Spleen (tissue), 11 donors: ENCODE measurements around the gene KSR1. TPM values are rescaled to one million over a fixed set of nuclear protein-coding genes. Genes with fewer than 3 reads are reported as not detected.

Source experiments
- DNase-seq: peaks from one replicate; pipeline ENCODE4 v3.0.0-alpha.2; 2020
- H3K27ac ChIP-seq, 8 donors: fragments of 200-600 bp; sonication (generic) in 7 of 8; 1 replicate in 4 of 8; 2 replicates in 4 of 8; pipeline versions ENCODE4 v1.5.0 to v1.8.0; 2016 to 2021; ENCODE audit warnings: inconsistent platforms in 4 of 8, mild to moderate bottlenecking in 4 of 8, moderate library complexity in 1 of 8
- H3K27me3 ChIP-seq, 7 donors: fragments of 200-600 bp; sonication (generic) in 6 of 7; replicated peaks in 1 of 7; 1 replicate in 4 of 7; 2 replicates in 3 of 7; pipeline versions ENCODE4 v1.5.0 to v1.8.0; 2016 to 2021; ENCODE audit warnings: inconsistent platforms in 3 of 7, mild to moderate bottlenecking in 1 of 7
- H3K36me3 ChIP-seq, 6 donors: fragments of 200-600 bp; sonication (generic) in 5 of 6; 1 replicate in 4 of 6; 2 replicates in 2 of 6; pipeline versions ENCODE4 v1.5.0 to v1.8.0; 2016 to 2021; ENCODE audit warnings: inconsistent platforms in 2 of 6
- H3K4me1 ChIP-seq, 6 donors: fragments of 200-600 bp; sonication (generic) in 5 of 6; 1 replicate in 3 of 6; 2 replicates in 3 of 6; pipeline versions ENCODE4 v1.5.0 to v1.8.0; 2016 to 2021; ENCODE audit warnings: inconsistent platforms in 3 of 6
- H3K4me3 ChIP-seq, 8 donors: fragments of 200-600 bp; sonication (generic) in 7 of 8; 1 replicate in 4 of 8; 2 replicates in 4 of 8; pipeline versions ENCODE4 v1.5.0 to v1.8.0; 2016 to 2021; ENCODE audit warnings: inconsistent platforms in 4 of 8, mild to moderate bottlenecking in 4 of 8, moderate library complexity in 2 of 8
- H3K9me3 ChIP-seq, 8 donors: fragments of 200-600 bp; sonication (generic) in 7 of 8; 1 replicate in 4 of 8; 2 replicates in 4 of 8; pipeline versions ENCODE4 v1.5.0 to v1.8.0; 2016 to 2021; ENCODE audit warnings: inconsistent platforms in 4 of 8
- POLR2A ChIP-seq, 3 donors: fragments of 450-650 bp; IDR thresholded peaks; one replicate each; pipeline ENCODE4 v1.5.1; 2017; ENCODE audit warnings: antibody characterized with exemption in 3 of 3, mild to moderate bottlenecking in 1 of 3
- POLR2AphosphoS5 ChIP-seq, 3 donors: sonication (generic); formaldehyde crosslinking; IDR thresholded peaks; one replicate each; pipeline ENCODE4 v1.5.1; 2017; ENCODE audit warnings: antibody characterized with exemption in 3 of 3
- WGBS, 5 donors: extraction: QIAGEN DNeasy Blood & Tissue Kit in 3 of 5; methylation state at CpG; one replicate each; pipeline versions ENCODE4 v1.1.5 to v1.1.7; 2013 to 2018; 5-methylcytosine and 5-hydroxymethylcytosine counted together
- intact Hi-C: fragments of 100-400 bp; cut with DNase I; formaldehyde crosslinking; loops from one replicate; pipeline ENCODE4 v1.15.0; 2023; ENCODE audit warnings: low total_unique reads
- polyA plus RNA-seq, 3 donors: library from polyadenylated mRNA; stranded (reverse); fragments of 200-250 nt; gene quantifications; one replicate each; pipeline ENCODE4 v1.2.1, GENCODE V29; 2013
- total RNA-seq, 7 donors: library from RNA; depleted of rRNA in 3 of 7; stranded (reverse); fragments of >200 nt in 3 of 7; fragmentation: NEBNext Ultra II Directional in 4 of 7; extraction: Animal tissue kit (Norgen Biotek cat#: 25700) in 4 of 7; gene quantifications; one replicate each; pipeline versions ENCODE4 v1.1.0 to v1.2.1, GENCODE V29; 2016 to 2021
- TF ChIP-seq, protein P1 (sequence below), 11 experiments: fragments of 200-600 bp in 7 of 11; fragments of 450-650 bp in 4 of 11; sonication (generic) in 4 of 11; IDR thresholded peaks in 8 of 11; conservative IDR thresholded peaks in 3 of 11; 1 replicate in 7 of 11; 2 replicates in 4 of 11; pipeline versions ENCODE4 v1.4.0 to v1.8.0; 2016 to 2021; ENCODE audit warnings: antibody characterized with exemption in 11 of 11, inconsistent platforms in 4 of 11, mild to moderate bottlenecking in 1 of 11
- donor health status: healthy with polysubstance abuse.
- donor health status: DM: no; HTN: no; CAD: no; lungs with moderate emphysema.
- donor health status: DM: no; HTN: no; CAD: no.
- donor health status: Bipolar disorder and iron deficiency.
- donor health status: healthy.
- donor health status: DM: no; HTN: no; CAD: no.
- donor health status: DM: yes; HTN: yes; CAD: no.

Gene KSR1
- total and polyA plus RNA-seq, 10 donors: 6.4 to 100 (median 46.0) TPM

DNA sequence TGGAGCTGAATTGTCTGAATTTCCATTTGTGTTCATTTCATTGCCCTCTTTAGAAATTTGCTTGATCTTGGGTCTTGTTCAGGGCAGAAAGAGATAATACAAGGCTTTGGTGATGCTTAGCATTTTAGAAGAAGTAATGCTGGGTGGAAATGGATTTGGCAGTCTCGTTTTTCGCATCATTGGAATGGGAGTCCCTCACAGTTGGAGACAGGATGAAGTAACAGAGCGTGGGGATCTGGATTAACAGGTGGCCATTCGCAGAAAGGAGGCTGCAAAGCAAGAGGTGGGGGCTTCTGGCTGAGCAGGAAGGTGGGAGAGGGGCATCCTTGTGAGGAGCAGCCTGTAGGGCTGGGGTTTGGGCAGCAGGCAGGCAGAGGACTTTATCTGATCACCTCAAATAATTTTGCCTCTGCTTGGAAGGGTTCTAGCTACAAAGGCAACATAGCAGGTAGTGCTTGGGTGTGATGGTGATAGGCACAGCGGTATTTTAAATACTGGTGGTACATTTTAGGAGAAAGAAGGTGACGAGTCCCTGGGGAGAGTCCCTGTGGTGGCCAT lies 17.0 kb downstream of the KSR1 start:
- intact Hi-C loops: no loop called here
- no peaks in the 10 kb centered on the region for H3K36me3 ChIP-seq
- DNase-seq: no peak
- H3K9me3 ChIP-seq: no peaks in the 10 kb centered on the region
- peak overlapping the region in 1 of 8 donors; percentile 41 for H3K4me3 ChIP-seq
- H3K27ac ChIP-seq: peak overlapping the region; percentile 68 to 87 (median 82)
- H3K27me3 ChIP-seq: no peaks in the 10 kb centered on the region
- peak in 1 of 3 donors; percentile 2 for TF ChIP-seq POLR2AphosphoS5 (IDR thresholded peaks at IDR 0.05)
- no peak for TF ChIP-seq POLR2A (IDR thresholded peaks at IDR 0.05)
- peaks cover 23 to 88% (median 73%) of the 10 kb centered on the region in 6 donors for H3K4me1 ChIP-seq
- WGBS, 5 donors: 65 to 72% (median 67%) methylated on average over 6 of the region's 6 CpGs

DNA sequence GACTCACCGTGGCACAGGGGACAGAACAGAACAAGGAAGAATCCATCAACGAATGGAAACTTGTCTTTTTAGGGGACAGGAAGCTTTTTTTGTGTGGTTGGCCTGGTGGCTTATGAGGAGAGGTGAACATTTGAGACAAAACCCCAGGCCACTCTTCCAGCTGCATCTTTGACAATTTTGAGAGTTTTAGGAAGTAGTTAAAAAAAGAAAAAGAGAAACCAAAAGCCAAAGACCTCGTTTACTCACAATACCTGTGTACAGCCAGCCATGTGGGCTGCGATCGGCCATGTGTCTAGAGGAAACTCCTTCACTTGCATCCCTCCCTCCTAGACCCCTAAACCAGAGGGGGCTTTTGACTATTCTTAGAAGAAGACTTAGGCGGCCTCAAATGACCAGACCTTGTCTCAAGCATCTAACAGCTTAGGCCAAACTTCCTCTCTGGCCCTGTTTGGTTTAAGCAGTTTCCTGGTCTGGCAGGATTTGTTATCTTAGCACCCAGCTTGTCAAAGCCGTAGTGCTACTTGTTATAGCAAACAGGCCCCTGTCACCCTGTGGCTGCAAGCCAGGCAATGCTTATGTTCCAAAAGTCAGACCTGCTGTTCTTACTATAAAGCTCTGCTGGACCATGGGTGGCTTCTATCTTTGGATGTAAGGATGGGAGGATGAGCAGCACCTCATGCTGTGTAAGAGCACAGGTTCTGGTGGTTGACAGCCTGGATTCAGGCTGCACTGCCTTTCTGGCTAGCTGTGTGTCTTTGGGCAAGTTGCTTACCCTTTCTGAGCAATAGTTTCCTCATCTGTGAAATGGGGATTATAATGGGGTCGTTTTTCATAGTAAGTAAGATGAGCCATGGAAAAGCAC lies 17.7 kb downstream of the KSR1 start:
- Histone ChIP-seq H3K27ac (peak overlapping the region; percentile 68 to 87 (median 82)), H3K9me3 (no peaks in the 10 kb centered on the region), H3K27me3 (no peaks in the 10 kb centered on the region), H3K36me3 (no peaks in the 10 kb centered on the region), H3K4me1 (peaks cover 23 to 86% (median 69%) of the 10 kb centered on the region in 6 donors), H3K4me3 (peak overlapping the region in 1 of 8 donors; percentile 41)
- TF ChIP-seq, protein P1, sequence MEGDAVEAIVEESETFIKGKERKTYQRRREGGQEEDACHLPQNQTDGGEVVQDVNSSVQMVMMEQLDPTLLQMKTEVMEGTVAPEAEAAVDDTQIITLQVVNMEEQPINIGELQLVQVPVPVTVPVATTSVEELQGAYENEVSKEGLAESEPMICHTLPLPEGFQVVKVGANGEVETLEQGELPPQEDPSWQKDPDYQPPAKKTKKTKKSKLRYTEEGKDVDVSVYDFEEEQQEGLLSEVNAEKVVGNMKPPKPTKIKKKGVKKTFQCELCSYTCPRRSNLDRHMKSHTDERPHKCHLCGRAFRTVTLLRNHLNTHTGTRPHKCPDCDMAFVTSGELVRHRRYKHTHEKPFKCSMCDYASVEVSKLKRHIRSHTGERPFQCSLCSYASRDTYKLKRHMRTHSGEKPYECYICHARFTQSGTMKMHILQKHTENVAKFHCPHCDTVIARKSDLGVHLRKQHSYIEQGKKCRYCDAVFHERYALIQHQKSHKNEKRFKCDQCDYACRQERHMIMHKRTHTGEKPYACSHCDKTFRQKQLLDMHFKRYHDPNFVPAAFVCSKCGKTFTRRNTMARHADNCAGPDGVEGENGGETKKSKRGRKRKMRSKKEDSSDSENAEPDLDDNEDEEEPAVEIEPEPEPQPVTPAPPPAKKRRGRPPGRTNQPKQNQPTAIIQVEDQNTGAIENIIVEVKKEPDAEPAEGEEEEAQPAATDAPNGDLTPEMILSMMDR (IDR thresholded peaks at IDR 0.05 in 8 of 11, conservative IDR thresholded peaks at IDR 0.05 in 3 of 11): no peak
- TF ChIP-seq POLR2AphosphoS5 (IDR thresholded peaks at IDR 0.05): no peak
- TF ChIP-seq POLR2A (IDR thresholded peaks at IDR 0.05): no peak
- no peak for DNase-seq
- 10 to 20% (median 13%) methylated on average over 8 of the region's 8 CpGs for WGBS, 5 donors
- intact Hi-C loops: no loop called here

DNA sequence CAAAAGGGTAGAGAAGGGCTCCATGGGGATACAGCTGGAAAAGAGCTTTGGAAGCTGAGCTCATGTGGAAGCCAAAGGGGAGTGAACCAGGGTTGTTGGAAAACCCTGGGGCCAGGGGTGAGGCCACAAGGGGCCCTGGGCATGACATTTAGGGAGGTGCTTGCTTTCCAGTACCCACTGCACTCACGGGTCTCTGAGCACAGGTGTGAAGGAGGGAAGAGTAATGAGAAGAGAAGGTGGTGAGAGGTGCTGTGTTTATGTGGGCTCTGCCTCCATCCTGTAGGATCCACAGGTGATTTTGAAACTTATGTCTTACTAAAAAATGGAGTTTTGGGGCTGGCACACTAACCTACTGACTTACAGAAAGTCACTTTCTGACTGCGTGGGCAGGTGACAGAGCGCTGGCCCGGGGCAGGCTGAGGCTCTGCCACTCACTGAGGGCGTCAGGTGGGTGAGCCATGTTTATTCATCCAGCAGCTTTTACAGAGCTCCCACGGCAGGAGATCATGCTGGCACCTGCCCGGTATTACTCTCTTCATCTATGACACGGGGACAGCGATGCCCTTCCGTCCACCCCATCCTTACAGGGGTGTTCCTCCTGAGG lies 18.9 kb downstream of the KSR1 start:
- DNase-seq: no peak
- WGBS, 5 donors: 71 to 83% (median 76%) methylated on average over 10 of the region's 10 CpGs
- Histone ChIP-seq H3K4me3 (no peak overlapping the region), H3K27me3 (no peaks in the 10 kb centered on the region), H3K36me3 (no peaks in the 10 kb centered on the region), H3K27ac (peak overlapping the region in 6 of 8 donors; percentile 68 to 87 (median 82)), H3K4me1 (peaks cover 23 to 79% (median 66%) of the 10 kb centered on the region in 6 donors), H3K9me3 (no peaks in the 10 kb centered on the region)
- intact Hi-C loops: no loop called here
- no peak for TF ChIP-seq POLR2AphosphoS5 (IDR thresholded peaks at IDR 0.05)
- TF ChIP-seq POLR2A (IDR thresholded peaks at IDR 0.05): no peak
- TF ChIP-seq, protein P1 (IDR thresholded peaks at IDR 0.05 in 8 of 11, conservative IDR thresholded peaks at IDR 0.05 in 3 of 11): no peak

DNA sequence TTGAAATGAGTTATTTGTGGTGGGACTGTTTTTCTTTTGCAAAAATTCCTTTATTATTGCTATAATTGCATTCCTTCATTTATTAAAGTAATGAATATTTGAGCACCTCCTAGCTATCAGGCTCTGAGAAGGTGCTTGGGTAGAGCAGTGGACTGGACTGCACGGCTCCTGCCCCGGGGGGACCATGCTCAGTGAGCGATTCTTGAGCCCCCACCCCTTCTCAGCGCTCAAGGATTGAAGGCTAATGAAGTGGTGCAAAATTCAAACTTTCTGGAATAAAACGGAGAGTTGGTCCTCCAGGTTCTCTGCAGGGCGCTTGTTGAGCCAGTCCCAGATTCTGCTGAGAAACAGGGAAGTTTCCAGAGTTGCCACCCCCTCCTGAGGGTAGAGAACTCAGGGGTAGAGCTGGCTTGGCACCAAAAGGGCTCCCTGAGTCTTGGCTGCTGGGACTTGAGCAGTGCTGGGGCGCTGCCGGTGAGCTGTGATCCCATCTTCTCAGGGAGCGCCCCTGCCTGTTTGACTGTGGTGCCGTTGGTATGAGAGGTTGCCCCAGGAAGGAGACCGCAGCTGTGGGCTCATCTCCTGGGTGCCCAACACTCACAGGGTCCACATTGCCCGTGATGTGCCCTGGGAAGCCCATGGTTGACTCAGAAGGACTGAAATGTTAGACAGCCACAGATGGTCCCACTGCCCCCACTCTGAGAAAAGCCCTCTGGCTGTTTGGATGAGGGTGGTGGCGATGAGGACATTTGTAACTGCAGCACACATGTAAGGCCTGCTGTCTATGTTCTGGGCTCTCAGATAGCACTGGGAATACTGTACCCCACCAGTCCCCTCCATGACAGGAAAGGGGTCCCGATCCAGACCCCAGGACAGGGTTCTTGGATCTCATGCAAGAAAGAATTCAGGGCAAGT lies 20.0 kb downstream of the KSR1 start:
- Histone ChIP-seq H3K4me1 (peaks cover 23 to 81% (median 69%) of the 10 kb centered on the region in 6 donors), H3K27ac (no peak overlapping the region), H3K27me3 (no peaks in the 10 kb centered on the region), H3K9me3 (no peaks in the 10 kb centered on the region), H3K36me3 (no peaks in the 10 kb centered on the region), H3K4me3 (no peak overlapping the region)
- DNase-seq: peak; percentile 59
- intact Hi-C loops: no loop called here
- TF ChIP-seq, protein P1 (IDR thresholded peaks at IDR 0.05 in 8 of 11, conservative IDR thresholded peaks at IDR 0.05 in 3 of 11): no peak
- TF ChIP-seq POLR2A (IDR thresholded peaks at IDR 0.05) (no peak), POLR2AphosphoS5 (IDR thresholded peaks at IDR 0.05) (no peak)
- 80 to 91% (median 86%) methylated on average over 8 to 14 of the region's 14 CpGs for WGBS, 5 donors
